ENCODE data around the gene ITGA4. TPM values are rescaled to one million over a fixed set of nuclear protein-coding genes. Genes with fewer than 3 reads are reported as not detected.

ITGA4 gene
- total and polyA plus RNA-seq, 2 of the 13 experiments (the other 11 are each of a cell fraction or from before 2014, with no cell fraction given), result not detected

DNA sequence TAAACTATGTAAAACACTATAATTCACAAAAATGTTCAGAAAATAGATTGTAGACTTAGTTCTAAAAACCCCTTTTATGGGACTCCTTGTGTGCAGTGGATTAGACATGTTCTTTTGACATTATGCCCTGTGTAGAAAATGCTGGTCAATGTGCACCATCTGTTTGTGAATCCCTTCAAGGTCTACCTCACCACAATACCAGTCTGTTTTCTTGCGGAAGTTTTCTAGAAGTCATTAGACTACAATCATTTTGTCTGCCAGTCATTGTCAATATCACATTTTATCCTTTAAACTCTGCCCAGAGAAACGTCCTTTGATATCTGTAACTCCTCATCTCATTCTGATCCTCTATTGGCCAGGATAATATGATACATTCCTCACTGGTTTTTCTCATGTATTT, 7.8 kb downstream of the ITGA4 start:
- ATAC-seq, result no peak
- WGBS (ENCODE audit: low lambda C conversion rate), result 29% methylated on average over 2 of the region's 2 CpGs
- no TSS peak for BruUV-seq (replicated peaks)
- no peaks in the 10 kb centered on the region for H4K20me1 ChIP-seq (ENCODE audit: insufficient read depth, low read length)
- H3K27ac ChIP-seq (ENCODE audit: extremely low read length, insufficient read depth, low read length), result no peak overlapping the region
- CTCF ChIA-PET (ENCODE audit: low intra/inter-chr PET ratio, low total read pairs), result no interaction called here
- H3K79me2 ChIP-seq (ENCODE audit: insufficient read depth, low read length), result no peaks in the 10 kb centered on the region
- DNase-seq (ENCODE audit: low spot score), result no peak
- no peak overlapping the region for H2AFZ ChIP-seq (ENCODE audit: low read length)
- no peak overlapping the region for H3K4me2 ChIP-seq (ENCODE audit: low read depth, low read length)
- H3K27me3 ChIP-seq (ENCODE audit: control insufficient read depth in 1 of 2, insufficient read depth in 2 of 2, low read length in 2 of 2), result no peaks in the 10 kb centered on the region
- no peak overlapping the region for H3K4me3 ChIP-seq (replicated peaks in 1 of 3; ENCODE audit: insufficient read depth in 1 of 3, low read depth in 2 of 3, low read length in 3 of 3)
- H3K4me1 ChIP-seq (ENCODE audit: insufficient read depth, low read length), result no peaks in the 10 kb centered on the region
- H3K36me3 ChIP-seq (replicated peaks in 1 of 2; ENCODE audit: control insufficient read depth in 1 of 2, insufficient read depth in 2 of 2, low read length in 2 of 2), result no peaks in the 10 kb centered on the region
- TF ChIP-seq ZNF605 (CRISPR knock-in tag; IDR thresholded peaks at IDR 0.05), result no peak
- TF ChIP-seq JDP2 (CRISPR knock-in tag; IDR thresholded peaks at IDR 0.05; ENCODE audit: borderline replicate concordance), result no peak
- TF ChIP-seq ZNF10 (CRISPR knock-in tag; IDR thresholded peaks at IDR 0.05; ENCODE audit: borderline replicate concordance, low read depth), result no peak
- no peak for TF ChIP-seq NR2F2 (IDR thresholded peaks at IDR 0.05; ENCODE audit: borderline replicate concordance, low read depth)
- no peak for TF ChIP-seq ZNF546 (CRISPR knock-in tag; conservative IDR thresholded peaks at IDR 0.05)
- TF ChIP-seq ZBTB40 (IDR thresholded peaks at IDR 0.05), result no peak
- TF ChIP-seq ZBTB40 (CRISPR knock-in tag; IDR thresholded peaks at IDR 0.05), result no peak
- TF ChIP-seq FOXK2 (IDR thresholded peaks at IDR 0.05), result no peak
- TF ChIP-seq TARDBP (CRISPR knock-in tag; IDR thresholded peaks at IDR 0.05), result no peak
- no peak for TF ChIP-seq ISL2 (CRISPR knock-in tag; IDR thresholded peaks at IDR 0.05)
- TF ChIP-seq PAF1 (CRISPR knock-in tag; IDR thresholded peaks at IDR 0.05), result no peak
- no peak for TF ChIP-seq ZNF629 (CRISPR knock-in tag; conservative IDR thresholded peaks at IDR 0.05)
- no peak for TF ChIP-seq HNF1B (CRISPR knock-in tag; IDR thresholded peaks at IDR 0.05)
- TF ChIP-seq TOE1 (CRISPR knock-in tag; IDR thresholded peaks at IDR 0.05), result no peak
- TF ChIP-seq JARID2 (CRISPR knock-in tag; IDR thresholded peaks at IDR 0.05; ENCODE audit: insufficient replicate concordance), result no peak
- no peak for TF ChIP-seq STAG1 (CRISPR knock-in tag; IDR thresholded peaks at IDR 0.05)
- TF ChIP-seq HOXA3 (CRISPR knock-in tag; IDR thresholded peaks at IDR 0.05), result no peak
- TF ChIP-seq MAF1 (CRISPR knock-in tag; IDR thresholded peaks at IDR 0.05; ENCODE audit: borderline replicate concordance), result no peak
- intact Hi-C loops (cut with micrococcal nuclease; ENCODE audit: unreplicated experiment) (loop anchor here (5.0 kb wide), 1 partner anchor 228 kb away; no protein-coding TSS in a partner anchor), in situ Hi-C loops (cut with HindIII; ENCODE audit: extremely low pct_ligation_motif_present, low pct_unique_long_range_greater_than_20kb) (loop anchor here (10.0 kb wide), 2 partner anchors 360 to 1340 kb away; no protein-coding TSS in a partner anchor)
- no peak overlapping the region for H3K9ac ChIP-seq (ENCODE audit: insufficient read depth, low read depth, low read length)
- FAIRE-seq, result no peak
- POLR2A ChIA-PET, result no interaction called here
- H3K9me3 ChIP-seq (ENCODE audit: low read length), result no peaks in the 10 kb centered on the region

All from HepG2 (cell line).